ENCODE results near the gene BRSK1.

Gene BRSK1

GRCh38 chr19:55277494-55277893, 6.3 kb upstream of the BRSK1 start:
- Histone ChIP-seq H3K4me3 (ENCODE audit: low read depth in 1 of 2, low read length in 1 of 2) (no peak overlapping the region), H3K27ac (no peak overlapping the region), H3K27me3 (peaks cover 2% of the 10 kb centered on the region), H3K9me3 (no peaks in the 10 kb centered on the region), H3K4me1 (ENCODE audit: control insufficient read depth in 1 of 2, insufficient read depth in 1 of 2, low read depth in 1 of 2, low read length in 1 of 2) (peaks cover 6 to 14% of the 10 kb centered on the region in 2 experiments), H3K36me3 (no peaks in the 10 kb centered on the region)
- no peak for TF ChIP-seq CTCF (IDR thresholded peaks at IDR 0.05)

- H3K4me3 ChIP-seq (ENCODE audit: low read depth in 1 of 2, low read length in 1 of 2): no peak overlapping the region
- peaks cover 6 to 14% of the 10 kb centered on the region in 2 experiments for H3K4me1 ChIP-seq (ENCODE audit: control insufficient read depth in 1 of 2, insufficient read depth in 1 of 2, low read depth in 1 of 2, low read length in 1 of 2)
Observed at GRCh38 chr19:55278391-55279135, 5.2 kb upstream of the BRSK1 start.

GRCh38 chr19:55279340-55279739, 4.5 kb upstream of the BRSK1 start:
- H3K4me1 ChIP-seq (ENCODE audit: control insufficient read depth in 1 of 2, insufficient read depth in 1 of 2, low read depth in 1 of 2, low read length in 1 of 2): peaks cover 6 to 14% of the 10 kb centered on the region in 2 experiments
- H3K36me3 ChIP-seq: no peaks in the 10 kb centered on the region
- peaks cover 21% of the 10 kb centered on the region for H3K27me3 ChIP-seq
- no peaks in the 10 kb centered on the region for H3K9me3 ChIP-seq
- no peak for TF ChIP-seq CTCF (IDR thresholded peaks at IDR 0.05)
- H3K4me3 ChIP-seq (ENCODE audit: low read depth in 1 of 2, low read length in 1 of 2): peak overlapping the region; percentile 73 to 83
- H3K27ac ChIP-seq: no peak overlapping the region

More at GRCh38 chr19:55278391-55279135, 5.2 kb upstream of the BRSK1 start:
- TF ChIP-seq CTCF (IDR thresholded peaks at IDR 0.05): no peak
- H3K9me3 ChIP-seq: no peaks in the 10 kb centered on the region
- H3K27ac ChIP-seq: no peak overlapping the region
- peaks cover 13% of the 10 kb centered on the region for H3K27me3 ChIP-seq
- no peaks in the 10 kb centered on the region for H3K36me3 ChIP-seq

GRCh38 chr19:55279770-55280643, 3.8 kb upstream of the BRSK1 start, which contains the start of gene HSPBP1:
TSS of gene HSPBP1 (minus strand) at chr19:55280110. CDS start at chr19:55279608, 502 bp downstream.
- Histone ChIP-seq H3K27ac (peak within 1 kb of the TSS; percentile 78), H3K27me3 (peaks cover 27% of the 10 kb centered on the region), H3K36me3 (no peaks in the 10 kb centered on the region), H3K4me3 (ENCODE audit: low read depth in 1 of 2, low read length in 1 of 2) (peak within 1 kb of the TSS; percentile 73 to 83), H3K9me3 (no peaks in the 10 kb centered on the region), H3K4me1 (ENCODE audit: control insufficient read depth in 1 of 2, insufficient read depth in 1 of 2, low read depth in 1 of 2, low read length in 1 of 2) (peaks cover 6 to 14% of the 10 kb centered on the region in 2 experiments)
- TF ChIP-seq CTCF (IDR thresholded peaks at IDR 0.05): no peak

GRCh38 chr19:55284405-55285058, 735 bp downstream of the BRSK1 start:
- H3K27me3 ChIP-seq: peaks cover 35% of the 10 kb centered on the region
- no peak overlapping the region for H3K4me3 ChIP-seq (ENCODE audit: low read depth in 1 of 2, low read length in 1 of 2)
- no peak overlapping the region for H3K27ac ChIP-seq
- no peak for TF ChIP-seq CTCF (IDR thresholded peaks at IDR 0.05)
- H3K9me3 ChIP-seq: no peaks in the 10 kb centered on the region
- H3K4me1 ChIP-seq (ENCODE audit: control insufficient read depth in 1 of 2, insufficient read depth in 1 of 2, low read depth in 1 of 2, low read length in 1 of 2): peaks cover 5 to 11% of the 10 kb centered on the region in 2 experiments
- H3K36me3 ChIP-seq: no peaks in the 10 kb centered on the region
